Aorta (tissue), 5 donors: ENCODE measurements around the gene RTKN2. TPM values are rescaled to one million over a fixed set of nuclear protein-coding genes. Genes with fewer than 3 reads are reported as not detected.

Experiments used
- ATAC-seq: fragments of 200-7000 bp; cut with Tn5 transposase; one replicate; pipeline ENCODE4 v1.9.1; 2022; ENCODE audit warnings: moderate library complexity; ENCODE audit not compliant: low FRiP score
- DNase-seq, 2 donors: peaks; one replicate each; pipeline ENCODE4 v3.0.0-alpha.2; 2020
- H3K27ac ChIP-seq, 2 donors: one replicate each; pipeline ENCODE4 v1.5.1; 2013; ENCODE audit warnings: low read length in 2 of 2, mild to moderate bottlenecking in 2 of 2, moderate library complexity in 2 of 2, control low read depth in 1 of 2, inconsistent platforms in 1 of 2, low read depth in 1 of 2
- H3K27me3 ChIP-seq, 2 donors: one replicate each; pipeline ENCODE4 v1.6.1; 2013; ENCODE audit warnings: control low read depth in 1 of 2, low read length in 1 of 2, mild to moderate bottlenecking in 1 of 2, moderate library complexity in 1 of 2; ENCODE audit not compliant: insufficient read depth in 2 of 2, control insufficient read depth in 1 of 2
- H3K36me3 ChIP-seq, 2 donors: one replicate each; pipeline ENCODE4 v1.6.1; 2013; ENCODE audit warnings: control low read depth in 1 of 2, low read length in 1 of 2, mild to moderate bottlenecking in 1 of 2; ENCODE audit not compliant: insufficient read depth in 2 of 2, control insufficient read depth in 1 of 2
- H3K4me1 ChIP-seq, 2 donors: one replicate each; pipeline ENCODE4 v1.6.1; 2013; ENCODE audit warnings: low read length in 2 of 2, control low read depth in 1 of 2, mild to moderate bottlenecking in 1 of 2, moderate library complexity in 1 of 2; ENCODE audit not compliant: insufficient read depth in 2 of 2, control insufficient read depth in 1 of 2
- H3K4me3 ChIP-seq, 2 donors: one replicate each; pipeline ENCODE4 v1.5.1; 2013; ENCODE audit warnings: low read length in 2 of 2, control low read depth in 1 of 2, mild to moderate bottlenecking in 1 of 2
- H3K9me3 ChIP-seq: one replicate; pipeline ENCODE4 v1.6.1; 2013; ENCODE audit warnings: mild to moderate bottlenecking, low read length; ENCODE audit not compliant: control insufficient read depth
- WGBS, 2 donors: extraction: QIAGEN DNeasy Blood & Tissue Kit; methylation state at CpG; one replicate each; pipeline ENCODE4 v1.1.7; 2013; 5-methylcytosine and 5-hydroxymethylcytosine counted together
- intact Hi-C, 2 donors: fragments of 100-400 bp; cut with DNase I; formaldehyde crosslinking; loops; one replicate each; pipeline versions ENCODE4 v1.14.2 to v1.15.0; 2022
- polyA plus RNA-seq, 2 donors: library from polyadenylated mRNA; stranded (reverse); fragments of 200-250 nt; gene quantifications; one replicate each; pipeline ENCODE4 v1.2.3, GENCODE V29; 2013
- total RNA-seq, 2 donors: library from RNA; stranded (reverse); fragmentation: NEBNext Ultra II Directional; extraction: Animal tissue kit (Norgen Biotek cat#: 25700); gene quantifications; one replicate each; pipeline ENCODE4 v1.2.1, GENCODE V29; 2021
- donor health status: healthy with polysubstance abuse.
- donor health status: Bipolar disorder and iron deficiency.
- donor health status: DM: no; HTN: no; CAD: no.
- donor health status: DM: no; HTN: no; CAD: no.
- donor health status: DM: yes; HTN: yes; CAD: no.

RTKN2 gene
- total and polyA plus RNA-seq, 4 donors: 0.13 to 0.31 (median 0.25) TPM

GRCh38 chr10:62183442-62183841 lies 85.2 kb downstream of the RTKN2 start:
- Histone ChIP-seq H3K4me1 (no peaks in the 10 kb centered on the region), H3K9me3 (no peaks in the 10 kb centered on the region), H3K27ac (no peak overlapping the region), H3K27me3 (no peaks in the 10 kb centered on the region), H3K36me3 (no peaks in the 10 kb centered on the region), H3K4me3 (no peak overlapping the region)
- ATAC-seq (no peak), DNase-seq (no peak)
- 90 to 91% methylated on average over 3 of the region's 3 CpGs for WGBS, 2 donors
- intact Hi-C loops: no loop called here

DNA sequence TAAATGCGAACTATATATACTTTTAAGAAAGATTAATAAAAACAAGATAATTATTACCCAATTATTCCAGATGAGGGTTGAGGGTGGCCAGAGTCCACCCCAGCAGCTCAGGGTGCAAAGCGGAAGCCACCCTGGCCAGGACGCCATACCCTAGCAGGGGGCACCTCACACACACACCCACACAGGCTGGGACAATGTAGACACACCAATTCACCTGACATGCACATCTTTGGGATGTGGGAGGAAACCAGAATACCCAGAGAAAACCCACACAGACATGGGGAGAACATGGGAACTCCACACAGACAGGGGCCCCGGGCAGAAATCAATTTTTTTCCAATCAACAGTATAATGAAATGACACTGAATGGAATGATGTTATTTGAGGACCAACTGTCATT lies 86.0 kb downstream of the RTKN2 start:
- WGBS, 2 donors: 97 to 98% methylated on average over 4 of the region's 4 CpGs
- H3K9me3 ChIP-seq: no peaks in the 10 kb centered on the region
- no peaks in the 10 kb centered on the region for H3K4me1 ChIP-seq
- ATAC-seq: no peak
- no peaks in the 10 kb centered on the region for H3K36me3 ChIP-seq
- no peak for DNase-seq
- H3K27me3 ChIP-seq: no peaks in the 10 kb centered on the region
- H3K27ac ChIP-seq: no peak overlapping the region
- no peak overlapping the region for H3K4me3 ChIP-seq
- intact Hi-C loops: no loop called here

GRCh38 chr10:62182171-62182570 lies 86.5 kb downstream of the RTKN2 start:
- Histone ChIP-seq H3K4me3 (no peak overlapping the region), H3K27ac (no peak overlapping the region), H3K4me1 (no peaks in the 10 kb centered on the region), H3K9me3 (no peaks in the 10 kb centered on the region), H3K36me3 (no peaks in the 10 kb centered on the region), H3K27me3 (no peaks in the 10 kb centered on the region)
- DNase-seq: no peak
- 62 to 69% methylated on average over 2 of the region's 2 CpGs for WGBS, 2 donors
- ATAC-seq: no peak
- intact Hi-C loops: no loop called here

GRCh38 chr10:62180677-62181076 lies 88.0 kb downstream of the RTKN2 start:
- no peaks in the 10 kb centered on the region for H3K4me1 ChIP-seq
- no peak for ATAC-seq
- H3K27ac ChIP-seq: no peak overlapping the region
- no peaks in the 10 kb centered on the region for H3K9me3 ChIP-seq
- H3K36me3 ChIP-seq: no peaks in the 10 kb centered on the region
- H3K27me3 ChIP-seq: no peaks in the 10 kb centered on the region
- intact Hi-C loops: no loop called here
- 95 to 97% methylated on average over 4 of the region's 4 CpGs for WGBS, 2 donors
- no peak overlapping the region for H3K4me3 ChIP-seq
- DNase-seq: no peak

DNA sequence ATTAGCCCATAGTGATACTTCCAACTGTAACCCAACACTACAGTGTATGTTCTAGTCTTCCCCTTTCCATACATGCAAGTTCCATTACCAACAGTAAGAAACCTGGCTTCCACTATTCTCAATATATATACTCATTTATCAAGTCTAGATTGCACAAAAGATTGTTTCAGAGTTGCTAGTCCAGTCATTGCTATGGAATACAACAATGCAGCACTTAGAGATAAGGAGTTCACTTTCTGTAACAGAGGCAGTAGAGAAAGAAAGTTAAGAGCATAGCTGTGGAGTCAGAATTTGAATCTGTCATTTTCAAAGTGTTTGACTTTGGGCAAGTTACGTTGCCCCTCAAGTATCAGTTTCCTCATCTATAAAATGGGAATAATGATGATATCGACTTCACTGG lies 90.1 kb downstream of the RTKN2 start:
- no peaks in the 10 kb centered on the region for H3K9me3 ChIP-seq
- no peaks in the 10 kb centered on the region for H3K4me1 ChIP-seq
- H3K4me3 ChIP-seq: no peak overlapping the region
- H3K36me3 ChIP-seq: no peaks in the 10 kb centered on the region
- no peak overlapping the region for H3K27ac ChIP-seq
- ATAC-seq: no peak
- DNase-seq: no peak
- intact Hi-C loops: no loop called here
- WGBS, 2 donors: 94 to 97% methylated on average over 2 of the region's 2 CpGs
- H3K27me3 ChIP-seq: no peaks in the 10 kb centered on the region

DNA sequence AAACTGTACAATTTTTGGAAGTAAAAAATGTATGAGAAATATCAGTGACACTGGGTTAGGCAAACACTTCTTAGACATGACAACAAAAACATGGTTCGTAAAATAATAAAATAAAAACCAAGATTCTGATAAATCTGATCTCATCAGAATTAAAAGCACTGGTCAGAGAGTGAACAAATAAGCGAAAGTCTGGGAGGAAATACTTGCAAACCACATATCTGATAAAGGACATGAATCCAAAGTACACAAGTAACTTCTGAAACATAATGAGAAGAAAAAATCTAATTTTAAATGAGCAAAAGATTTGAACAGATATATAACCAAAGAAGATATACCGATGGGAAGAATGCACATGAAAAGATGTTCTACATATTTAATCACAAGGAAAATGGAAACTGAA lies 91.5 kb downstream of the RTKN2 start:
- Histone ChIP-seq H3K27me3 (no peaks in the 10 kb centered on the region), H3K9me3 (no peaks in the 10 kb centered on the region), H3K4me3 (no peak overlapping the region), H3K36me3 (no peaks in the 10 kb centered on the region), H3K4me1 (no peaks in the 10 kb centered on the region), H3K27ac (no peak overlapping the region)
- intact Hi-C loops: no loop called here
- no peak for DNase-seq
- no peak for ATAC-seq
- 86 to 87% methylated on average over 3 of the region's 3 CpGs for WGBS, 2 donors

- H3K9me3 ChIP-seq: no peaks in the 10 kb centered on the region
- WGBS, 2 donors: 88 to 90% methylated on average over 2 of the region's 2 CpGs
- no peaks in the 10 kb centered on the region for H3K36me3 ChIP-seq
- no peak for DNase-seq
- no peak overlapping the region for H3K27ac ChIP-seq
- intact Hi-C loops: no loop called here
- no peaks in the 10 kb centered on the region for H3K4me1 ChIP-seq
- no peak for ATAC-seq
- H3K4me3 ChIP-seq: no peak overlapping the region
- no peaks in the 10 kb centered on the region for H3K27me3 ChIP-seq
Observed at GRCh38 chr10:62175251-62175650, 93.4 kb downstream of the RTKN2 start.

GRCh38 chr10:62172465-62172864 lies 96.2 kb downstream of the RTKN2 start:
- no peak overlapping the region for H3K4me3 ChIP-seq
- intact Hi-C loops: no loop called here

DNA sequence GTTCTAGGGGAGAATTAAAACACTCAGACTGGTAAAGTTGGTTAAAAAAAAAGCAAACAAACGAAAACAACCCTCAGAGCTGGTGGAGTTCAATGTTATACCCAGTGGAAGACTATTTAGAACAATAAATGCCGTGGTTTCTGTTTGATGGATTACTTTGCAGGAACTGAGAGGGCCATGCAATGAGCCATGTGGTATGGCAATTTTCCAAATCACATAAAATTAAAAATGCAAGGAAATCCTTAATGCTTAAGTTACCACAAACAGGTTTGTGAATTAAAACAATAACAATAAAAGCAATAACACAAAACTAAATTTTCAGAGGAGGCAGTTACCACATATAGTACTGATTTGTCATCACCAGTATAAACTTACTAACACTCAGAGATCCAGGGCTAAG lies 96.9 kb downstream of the RTKN2 start:
- Histone ChIP-seq H3K27ac (no peak overlapping the region), H3K36me3 (no peaks in the 10 kb centered on the region), H3K9me3 (no peaks in the 10 kb centered on the region), H3K27me3 (no peaks in the 10 kb centered on the region), H3K4me1 (no peaks in the 10 kb centered on the region), H3K4me3 (no peak overlapping the region)
- ATAC-seq: no peak
- intact Hi-C loops: no loop called here
- no peak for DNase-seq
- WGBS, 2 donors: 86 to 88% methylated on average over 2 of the region's 2 CpGs

More at GRCh38 chr10:62172465-62172864, 96.2 kb downstream of the RTKN2 start:
- no peaks in the 10 kb centered on the region for H3K36me3 ChIP-seq
- H3K27ac ChIP-seq: no peak overlapping the region
- DNase-seq: no peak
- no peaks in the 10 kb centered on the region for H3K9me3 ChIP-seq
- H3K4me1 ChIP-seq: no peaks in the 10 kb centered on the region
- no peaks in the 10 kb centered on the region for H3K27me3 ChIP-seq
- ATAC-seq: no peak
